Measurements from ENCODE around the gene LGALS14. TPM values are rescaled to one million over a fixed set of nuclear protein-coding genes. Genes with fewer than 3 reads are reported as not detected.
"Not testable (repeated sequence)": the region's sequence is repeated elsewhere in the genome, so short reads cannot be mapped to it uniquely, and the experiment has no call there.

LGALS14 gene
- total RNA-seq, 2 donors from 2014 or later: 4.3 to 9.5 TPM

DNA sequence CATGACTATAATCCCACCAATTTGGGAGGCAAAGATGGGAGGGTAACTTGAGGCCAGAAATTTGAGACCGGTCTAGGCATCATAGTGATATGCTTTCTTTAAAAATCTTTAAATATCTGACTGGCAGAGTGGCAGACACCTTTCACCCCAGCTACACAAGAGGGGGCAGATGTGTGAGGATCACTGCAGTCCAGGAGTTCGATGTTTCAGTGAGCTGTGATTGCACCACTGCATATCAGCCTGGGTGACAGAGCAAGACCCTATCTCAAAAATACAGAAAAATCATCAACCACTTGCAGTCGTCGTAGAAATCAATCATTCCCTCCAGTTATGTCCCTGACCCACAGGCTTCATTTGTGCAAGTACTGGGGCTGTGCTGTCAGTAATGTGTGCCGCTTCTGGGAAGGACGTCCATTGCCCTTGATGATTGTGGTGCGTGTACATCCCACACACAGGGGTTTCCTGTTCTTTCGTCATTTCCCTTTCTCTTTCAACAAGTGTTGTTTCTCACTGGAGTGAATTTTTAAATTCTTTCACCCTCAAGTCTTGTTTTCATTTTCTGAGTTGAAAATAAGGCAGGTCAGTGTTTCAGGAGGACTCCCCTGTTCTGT, 1.4 kb downstream of the LGALS14 start:
- peaks cover 52% of the 10 kb centered on the region for H3K4me1 Mint-ChIP-seq (ENCODE audit: low read depth)
- peak overlapping the region; percentile 53 for H3K27ac Mint-ChIP-seq
- DNase-seq: peak; percentile 57 to 60
- peaks cover 14% of the 10 kb centered on the region for H3K27me3 Mint-ChIP-seq (ENCODE audit: low read depth)
- peaks cover 7 to 8% of the 10 kb centered on the region in 2 donors for H3K36me3 Mint-ChIP-seq (ENCODE audit: insufficient read depth in 2 of 2)
- peak; percentile 61 to 70 for ATAC-seq (replicated peaks in 1 of 2)
- peak overlapping the region; percentile 65 to 83 for H3K4me3 Mint-ChIP-seq
- H3K9me3 Mint-ChIP-seq: peaks cover 0 to 2% of the 10 kb centered on the region in 2 donors

DNA sequence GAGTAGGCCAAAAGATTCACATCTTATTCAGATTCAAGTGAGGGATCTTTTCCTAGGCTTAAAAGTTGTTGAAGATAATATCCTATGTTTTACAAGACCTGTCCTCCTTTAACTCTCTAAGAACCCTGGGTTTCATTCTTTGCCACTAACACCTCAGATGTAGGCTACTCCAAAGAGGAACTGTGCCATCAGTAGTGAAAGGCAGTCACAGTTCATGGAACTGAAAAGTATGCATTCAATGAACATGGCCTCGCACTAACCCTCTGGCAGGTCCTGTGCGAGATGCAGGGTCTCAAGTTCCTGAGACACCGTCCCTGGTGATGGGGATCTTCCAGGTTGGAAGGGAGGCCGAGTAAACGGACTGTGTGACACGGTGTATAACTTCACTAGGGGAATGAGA, 4.3 kb downstream of the LGALS14 start:
- H3K4me3 Mint-ChIP-seq: no peak overlapping the region
- H3K27me3 Mint-ChIP-seq (ENCODE audit: low read depth): peaks cover 6% of the 10 kb centered on the region
- H3K27ac Mint-ChIP-seq: no peak overlapping the region
- no peak for DNase-seq
- H3K4me1 Mint-ChIP-seq (ENCODE audit: low read depth): peaks cover 53% of the 10 kb centered on the region
- peaks cover 0 to 2% of the 10 kb centered on the region in 2 donors for H3K9me3 Mint-ChIP-seq
- no peak for ATAC-seq (replicated peaks in 1 of 2)
- H3K36me3 Mint-ChIP-seq (ENCODE audit: insufficient read depth in 2 of 2): peaks cover 7 to 8% of the 10 kb centered on the region in 2 donors

DNA sequence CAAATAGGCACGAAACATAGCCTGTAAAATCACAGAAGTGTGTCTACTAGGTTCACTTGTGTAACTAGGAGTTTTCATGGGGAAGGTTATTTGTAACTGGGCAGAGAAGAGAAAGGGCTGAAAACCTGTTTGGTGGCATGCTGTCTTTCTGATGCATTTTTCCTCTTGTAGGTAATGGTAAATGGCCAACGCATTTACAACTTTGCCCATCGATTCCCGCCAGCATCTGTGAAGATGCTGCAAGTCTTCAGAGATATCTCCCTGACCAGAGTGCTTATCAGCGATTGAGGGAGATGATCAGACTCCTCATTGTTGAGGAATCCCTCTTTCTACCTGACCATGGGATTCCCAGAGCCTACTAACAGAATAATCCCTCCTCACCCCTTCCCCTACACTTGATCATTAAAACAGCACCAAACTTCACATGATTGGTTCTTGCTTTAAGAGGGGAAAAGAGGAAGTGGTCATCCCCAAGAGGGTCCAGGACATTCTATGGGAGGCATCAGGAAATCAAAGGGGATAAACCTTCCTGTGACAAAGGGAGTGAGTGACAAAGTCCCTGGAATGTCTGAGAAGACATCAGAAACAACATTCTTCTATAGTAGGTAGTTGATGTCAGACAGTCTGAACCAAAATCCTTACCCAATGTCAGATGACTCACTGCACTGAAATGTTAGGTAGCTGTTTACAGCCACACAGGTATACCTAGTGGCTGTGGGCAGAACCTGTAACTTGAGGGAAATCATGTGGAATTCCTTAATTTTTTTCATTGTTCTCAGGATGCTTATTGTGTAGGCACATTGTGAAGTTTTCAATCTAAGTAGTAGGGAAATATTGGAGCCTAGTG, 5.0 kb downstream of the LGALS14 start:
- Mint-ChIP-seq H3K36me3 (ENCODE audit: insufficient read depth in 2 of 2) (peaks cover 8 to 9% of the 10 kb centered on the region in 2 donors), H3K27ac (no peak overlapping the region), H3K4me1 (ENCODE audit: low read depth) (peaks cover 49% of the 10 kb centered on the region), H3K9me3 (peaks cover 2% of the 10 kb centered on the region in 2 donors), H3K4me3 (no peak overlapping the region), H3K27me3 (ENCODE audit: low read depth) (peaks cover 6% of the 10 kb centered on the region)
- DNase-seq (no peak), ATAC-seq (replicated peaks in 1 of 2) (no peak)

DNA sequence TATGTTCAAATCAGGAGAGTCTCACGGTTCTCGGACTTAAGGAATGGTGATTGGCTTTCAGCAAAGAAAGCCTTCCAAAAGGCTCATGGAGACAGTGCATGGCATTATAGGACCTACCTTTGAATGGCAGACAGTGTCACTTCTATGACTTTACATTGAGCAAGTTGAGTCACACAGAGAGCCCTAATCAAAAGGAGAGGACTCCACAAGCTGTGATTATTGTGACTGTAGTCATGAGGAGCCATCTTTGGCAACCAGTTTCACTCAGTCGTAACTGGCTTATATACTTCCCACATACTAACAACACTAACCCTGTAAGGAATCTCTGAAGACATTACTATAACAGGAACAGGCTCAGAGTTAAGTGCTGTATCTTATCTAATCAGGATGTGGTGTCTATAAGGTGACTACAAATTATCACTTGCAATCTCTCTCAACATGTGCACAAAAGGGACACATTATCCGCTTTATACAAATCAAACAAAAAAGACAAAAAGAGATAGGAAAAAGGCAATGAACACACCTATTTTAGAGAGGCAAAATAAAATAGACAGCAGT, 6.1 kb downstream of the LGALS14 start:
- ATAC-seq (replicated peaks in 1 of 2): peak; percentile 53 to 69
- Mint-ChIP-seq H3K4me3 (no peak overlapping the region), H3K27me3 (ENCODE audit: low read depth) (peaks cover 9% of the 10 kb centered on the region), H3K27ac (no peak overlapping the region), H3K9me3 (peaks cover 2% of the 10 kb centered on the region in 2 donors), H3K36me3 (ENCODE audit: insufficient read depth in 2 of 2) (peaks cover 8 to 10% of the 10 kb centered on the region in 2 donors), H3K4me1 (ENCODE audit: low read depth) (peaks cover 37% of the 10 kb centered on the region)
- no peak for DNase-seq

DNA sequence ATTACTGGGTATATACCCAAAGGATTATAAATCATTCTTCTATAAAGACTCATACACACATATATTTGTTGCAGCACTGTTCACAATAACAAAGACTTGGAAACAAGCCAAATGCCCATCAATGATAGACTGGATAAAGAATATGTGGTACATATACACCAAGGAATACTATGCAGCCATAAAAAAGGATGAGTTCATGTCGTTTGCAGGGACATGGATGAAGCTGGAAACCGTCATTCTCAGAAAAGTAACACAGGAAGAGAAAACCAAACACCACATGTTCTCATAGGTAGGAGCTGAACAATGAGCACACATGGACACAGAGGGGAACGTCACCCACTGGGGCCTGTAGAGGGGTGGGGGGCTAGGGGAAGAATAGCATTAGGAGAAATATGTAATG, 15.9 kb downstream of the LGALS14 start:
- not testable (repeated sequence) for DNase-seq; H3K9me3 Mint-ChIP-seq; H3K4me3 Mint-ChIP-seq; H3K36me3 Mint-ChIP-seq (ENCODE audit: insufficient read depth in 2 of 2); ATAC-seq (replicated peaks in 1 of 2); H3K27ac Mint-ChIP-seq; H3K4me1 Mint-ChIP-seq (ENCODE audit: low read depth)
- peaks cover 63% of the 10 kb centered on the region for H3K27me3 Mint-ChIP-seq (ENCODE audit: low read depth)

DNA sequence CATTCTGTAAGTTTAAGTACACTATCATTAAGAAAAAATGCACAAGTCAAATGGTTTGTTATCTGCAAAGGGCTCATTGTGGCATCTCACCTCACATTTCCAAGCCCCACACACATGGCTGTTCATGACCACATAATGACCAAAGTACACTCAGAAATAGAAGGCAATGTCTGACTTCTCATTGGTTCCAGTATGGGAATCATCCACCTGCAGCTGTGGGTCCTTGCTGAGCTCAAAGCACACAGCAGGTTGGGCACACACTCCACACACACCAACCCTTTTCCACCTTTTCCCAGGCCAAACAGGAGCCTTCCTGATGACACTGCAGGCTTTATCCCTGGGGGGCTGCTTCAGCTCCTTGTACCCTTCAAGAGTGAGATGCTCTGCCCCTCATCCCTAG, 21.7 kb downstream of the LGALS14 start:
- H3K36me3 Mint-ChIP-seq (ENCODE audit: insufficient read depth in 2 of 2): no peaks in the 10 kb centered on the region
- no peak overlapping the region for H3K27ac Mint-ChIP-seq
- H3K9me3 Mint-ChIP-seq: no peaks in the 10 kb centered on the region
- ATAC-seq (replicated peaks in 1 of 2) (peak in 1 of 2 donors; percentile 35), DNase-seq (no peak)
- no peak overlapping the region for H3K4me3 Mint-ChIP-seq
- H3K4me1 Mint-ChIP-seq (ENCODE audit: low read depth): no peaks in the 10 kb centered on the region
- peaks cover 50% of the 10 kb centered on the region for H3K27me3 Mint-ChIP-seq (ENCODE audit: low read depth)

DNA sequence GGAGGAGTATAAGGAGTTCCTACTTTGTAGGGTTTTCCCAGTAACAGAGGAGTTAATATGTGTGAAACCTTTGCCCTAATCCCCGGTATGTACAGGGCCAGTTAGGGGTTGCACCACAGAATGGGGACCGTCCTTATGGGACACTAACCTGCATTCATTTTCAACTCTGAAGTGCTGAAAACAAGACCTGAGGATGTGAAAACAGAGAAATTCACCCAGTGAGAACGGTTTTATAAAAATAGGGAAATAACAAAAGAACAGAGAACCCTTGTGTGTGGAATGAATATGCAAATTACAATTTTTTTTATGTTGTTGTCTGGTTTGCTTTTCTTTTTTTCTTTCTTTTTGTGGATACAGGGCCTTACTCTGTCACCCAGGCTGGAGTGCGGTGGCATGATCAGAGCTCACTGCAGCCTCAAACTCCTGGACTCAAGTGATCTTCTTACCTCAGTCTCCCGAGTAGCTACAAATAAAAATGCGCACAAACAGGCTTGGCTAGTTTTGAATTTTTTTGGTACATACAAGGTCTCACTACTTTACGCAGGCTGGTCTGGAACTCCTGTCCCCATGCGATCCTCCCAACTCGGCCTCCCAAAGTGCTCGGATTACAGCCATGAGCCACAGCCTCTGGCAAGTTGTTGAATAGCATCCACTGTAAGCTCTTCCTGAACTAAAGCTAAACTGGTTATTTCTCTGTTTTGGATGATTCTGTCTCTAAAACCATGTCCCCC, 23.0 kb downstream of the LGALS14 start:
- DNase-seq (no peak), ATAC-seq (replicated peaks in 1 of 2) (no peak)
- no peaks in the 10 kb centered on the region for H3K36me3 Mint-ChIP-seq (ENCODE audit: insufficient read depth in 2 of 2)
- H3K4me3 Mint-ChIP-seq: no peak overlapping the region
- H3K9me3 Mint-ChIP-seq: no peaks in the 10 kb centered on the region
- H3K27me3 Mint-ChIP-seq (ENCODE audit: low read depth): peaks cover 48% of the 10 kb centered on the region
- no peaks in the 10 kb centered on the region for H3K4me1 Mint-ChIP-seq (ENCODE audit: low read depth)
- H3K27ac Mint-ChIP-seq: no peak overlapping the region

DNA sequence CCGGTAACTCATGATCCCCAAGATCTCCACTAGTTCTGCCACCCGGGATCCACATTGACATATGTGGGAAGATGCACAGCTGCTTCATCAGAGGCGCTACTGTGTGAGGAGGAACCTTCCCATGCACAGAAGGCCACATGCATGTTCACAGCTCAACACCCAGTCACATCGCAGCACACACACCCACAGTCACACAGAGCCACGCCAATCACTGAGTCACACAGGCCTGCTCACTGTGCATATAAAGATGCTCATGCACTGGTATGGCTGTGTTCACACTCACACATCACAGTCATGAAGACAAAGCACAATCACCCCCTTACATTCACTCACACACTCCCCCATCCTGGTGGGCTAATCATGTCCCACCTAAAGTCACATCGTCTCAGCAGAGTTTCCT, 23.8 kb downstream of the LGALS14 start:
- Mint-ChIP-seq H3K4me1 (ENCODE audit: low read depth) (no peaks in the 10 kb centered on the region), H3K9me3 (no peaks in the 10 kb centered on the region), H3K27ac (no peak overlapping the region), H3K36me3 (ENCODE audit: insufficient read depth in 2 of 2) (no peaks in the 10 kb centered on the region), H3K4me3 (no peak overlapping the region), H3K27me3 (ENCODE audit: low read depth) (peaks cover 40% of the 10 kb centered on the region)
- no peak for DNase-seq
- ATAC-seq (replicated peaks in 1 of 2): no peak

DNA sequence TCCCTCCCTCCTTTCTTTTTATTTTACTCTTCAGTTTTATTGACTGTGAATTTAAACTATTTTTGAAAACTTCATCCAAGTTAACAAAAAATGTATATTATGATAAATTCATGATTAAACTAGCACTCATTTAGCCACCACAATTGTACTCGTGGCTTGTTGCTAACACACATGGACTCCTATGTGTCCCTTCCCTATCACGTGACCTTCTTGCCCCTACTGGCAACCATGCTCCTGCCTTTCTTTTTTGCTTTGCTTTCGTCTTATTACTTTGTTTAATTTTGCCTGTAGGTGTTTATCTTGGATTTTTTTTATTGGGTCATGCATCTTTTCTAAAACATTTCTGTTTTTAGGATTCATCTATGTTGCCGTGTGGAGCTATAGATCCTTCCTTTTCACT, 25.3 kb downstream of the LGALS14 start:
- H3K27me3 Mint-ChIP-seq (ENCODE audit: low read depth): peaks cover 36% of the 10 kb centered on the region
- H3K27ac Mint-ChIP-seq: no peak overlapping the region
- DNase-seq (no peak), ATAC-seq (replicated peaks in 1 of 2) (no peak)
- H3K4me3 Mint-ChIP-seq: no peak overlapping the region
- no peaks in the 10 kb centered on the region for H3K36me3 Mint-ChIP-seq (ENCODE audit: insufficient read depth in 2 of 2)
- no peaks in the 10 kb centered on the region for H3K9me3 Mint-ChIP-seq
- no peaks in the 10 kb centered on the region for H3K4me1 Mint-ChIP-seq (ENCODE audit: low read depth)

DNA sequence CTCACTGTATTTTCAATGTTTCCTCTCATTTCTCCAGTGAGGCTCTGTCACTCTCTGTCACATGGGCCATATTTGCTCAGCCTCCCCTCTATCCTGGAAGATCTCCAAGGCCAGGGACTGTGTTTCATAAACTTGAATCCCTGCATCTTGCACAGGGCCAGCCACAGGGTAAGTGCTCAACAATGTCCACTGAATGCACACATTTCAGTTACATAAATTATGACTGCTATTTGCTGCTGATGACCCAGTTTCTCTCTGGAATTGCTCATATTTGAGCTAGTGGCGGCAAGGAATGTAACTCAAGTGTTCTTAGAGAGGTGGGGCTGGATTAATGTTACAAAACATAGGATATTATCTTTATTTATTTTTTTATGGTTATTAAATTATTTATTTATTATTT, 27.4 kb downstream of the LGALS14 start:
- H3K27me3 Mint-ChIP-seq (ENCODE audit: low read depth): peaks cover 21% of the 10 kb centered on the region
- H3K4me3 Mint-ChIP-seq: no peak overlapping the region

DNA sequence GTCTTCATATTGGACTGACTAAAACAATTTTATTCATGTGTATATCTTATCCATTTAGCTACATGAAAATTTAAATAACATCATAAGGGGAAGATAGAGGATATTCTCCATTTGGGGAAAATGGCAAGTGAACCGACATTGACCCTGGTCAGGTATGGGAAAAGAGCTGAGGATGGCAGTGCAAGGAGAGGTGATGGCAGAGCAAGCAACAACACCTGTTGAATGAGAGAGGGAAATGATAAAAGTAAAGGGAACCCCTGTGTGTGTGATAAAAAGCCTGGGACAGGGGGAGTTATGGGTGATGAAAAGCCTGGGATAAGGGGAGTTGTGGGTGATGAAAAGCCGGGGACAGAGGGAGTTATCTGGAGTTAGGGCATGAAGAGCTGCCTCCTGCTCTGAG, 29.6 kb downstream of the LGALS14 start:
- no peaks in the 10 kb centered on the region for H3K36me3 Mint-ChIP-seq (ENCODE audit: insufficient read depth in 2 of 2)
- H3K4me1 Mint-ChIP-seq (ENCODE audit: low read depth): peaks cover 29% of the 10 kb centered on the region
- DNase-seq (no peak), ATAC-seq (replicated peaks in 1 of 2) (no peak)
- H3K4me3 Mint-ChIP-seq: no peak overlapping the region
- no peaks in the 10 kb centered on the region for H3K9me3 Mint-ChIP-seq
- no peak overlapping the region for H3K27ac Mint-ChIP-seq
- peaks cover 6% of the 10 kb centered on the region for H3K27me3 Mint-ChIP-seq (ENCODE audit: low read depth)

More for the DNA sequence above, 27.4 kb downstream of the LGALS14 start:
- no peak for ATAC-seq (replicated peaks in 1 of 2)
- Mint-ChIP-seq H3K27ac (no peak overlapping the region), H3K36me3 (ENCODE audit: insufficient read depth in 2 of 2) (no peaks in the 10 kb centered on the region), H3K9me3 (no peaks in the 10 kb centered on the region), H3K4me1 (ENCODE audit: low read depth) (peaks cover 16% of the 10 kb centered on the region)
- DNase-seq: no peak

DNA sequence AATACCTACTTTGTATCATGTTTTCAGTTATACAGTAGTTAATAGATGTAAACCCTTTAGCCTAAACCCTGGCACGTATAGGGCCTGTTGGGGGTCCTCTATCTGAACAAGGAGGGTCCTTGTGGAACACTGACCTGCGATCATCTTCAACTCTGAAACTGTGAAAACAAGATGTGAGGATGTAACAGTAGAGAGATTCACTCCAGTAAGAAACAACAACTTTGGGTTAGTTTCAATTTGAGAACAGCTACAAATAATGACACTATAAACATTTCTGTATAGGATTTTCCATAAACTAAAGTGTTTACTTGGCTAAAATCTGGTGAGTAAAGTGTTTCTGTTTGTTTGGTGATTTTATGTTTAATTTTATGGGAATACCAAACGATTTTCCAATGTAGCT, 31.4 kb downstream of the LGALS14 start:
- peak overlapping the region; percentile 89 for H3K27ac Mint-ChIP-seq
- no peaks in the 10 kb centered on the region for H3K36me3 Mint-ChIP-seq (ENCODE audit: insufficient read depth in 2 of 2)
- no peak for DNase-seq
- H3K4me3 Mint-ChIP-seq: peak overlapping the region; percentile 48 to 54
- ATAC-seq (replicated peaks in 1 of 2): peak; percentile 52 to 54
- H3K9me3 Mint-ChIP-seq: no peaks in the 10 kb centered on the region
- peaks cover 6% of the 10 kb centered on the region for H3K27me3 Mint-ChIP-seq (ENCODE audit: low read depth)
- peaks cover 36% of the 10 kb centered on the region for H3K4me1 Mint-ChIP-seq (ENCODE audit: low read depth)

DNA sequence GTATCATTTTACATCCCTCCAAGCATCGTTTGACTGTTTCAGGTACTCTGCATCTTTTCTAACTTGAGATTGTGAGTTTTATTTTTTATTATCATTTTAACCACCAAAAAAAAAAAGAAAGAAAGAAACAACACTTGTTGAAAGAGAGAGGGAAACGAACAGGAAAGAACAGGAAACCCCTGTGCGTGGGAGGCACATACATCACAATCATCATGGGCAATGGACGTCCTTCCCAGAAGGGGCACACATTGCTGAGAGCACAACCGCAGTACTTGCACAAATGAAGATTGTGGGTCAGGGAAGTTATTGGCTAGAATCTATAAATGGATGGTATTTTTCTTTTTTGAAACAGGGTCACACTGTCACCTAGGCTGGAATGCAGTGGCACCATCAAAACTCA, 31.8 kb downstream of the LGALS14 start:
- DNase-seq (peak in 1 of 2 donors; percentile 15), ATAC-seq (replicated peaks in 1 of 2) (no peak)
- Mint-ChIP-seq H3K4me1 (ENCODE audit: low read depth) (peaks cover 36% of the 10 kb centered on the region), H3K4me3 (peak overlapping the region; percentile 48 to 54), H3K9me3 (no peaks in the 10 kb centered on the region), H3K27me3 (ENCODE audit: low read depth) (peaks cover 4% of the 10 kb centered on the region), H3K36me3 (ENCODE audit: insufficient read depth in 2 of 2) (no peaks in the 10 kb centered on the region), H3K27ac (peak overlapping the region; percentile 89)
